HEK293T (cell line): ENCODE measurements around the gene SOS2.

Experiments
- BHLHE40 ChIP-seq: fragments of 450-650 bp; IDR thresholded peaks from 2 replicates; pipeline ENCODE4 v1.6.1; 2016; ENCODE audit warnings: mild to moderate bottlenecking, moderate library complexity, borderline replicate concordance
- CTBP1 ChIP-seq: fragments of 450-650 bp; IDR thresholded peaks from 2 replicates; pipeline ENCODE4 v1.6.1; 2016; ENCODE audit warnings: borderline replicate concordance
- ELF4 ChIP-seq: fragments of 450-650 bp; IDR thresholded peaks from 2 replicates; pipeline ENCODE4 v1.6.1; 2017; ENCODE audit warnings: antibody characterized with exemption
- FOXA1 ChIP-seq: fragments of 450-650 bp; IDR thresholded peaks from 2 replicates; pipeline ENCODE4 v1.6.1; 2016; ENCODE audit warnings: mild to moderate bottlenecking
- FOXK2 ChIP-seq: fragments of 450-650 bp; IDR thresholded peaks from 2 replicates; pipeline ENCODE4 v1.6.1; 2016; ENCODE audit warnings: mild to moderate bottlenecking
- FOXM1 ChIP-seq: fragments of 450-650 bp; IDR thresholded peaks from 2 replicates; pipeline ENCODE4 v1.6.1; 2017; ENCODE audit warnings: mild to moderate bottlenecking, borderline replicate concordance
- HDGF ChIP-seq: fragments of 450-650 bp; IDR thresholded peaks from 2 replicates; pipeline ENCODE4 v1.6.1; 2017; ENCODE audit warnings: antibody characterized with exemption, borderline replicate concordance
- NFRKB ChIP-seq: fragments of 450-650 bp; IDR thresholded peaks from 2 replicates; pipeline ENCODE4 v1.6.1; 2016; ENCODE audit warnings: mild to moderate bottlenecking, moderate library complexity
- SP1 ChIP-seq: fragments of 450-650 bp; IDR thresholded peaks from 2 replicates; pipeline ENCODE4 v1.6.1; 2017
- SUZ12 ChIP-seq: fragments of 450-650 bp; IDR thresholded peaks from 2 replicates; pipeline ENCODE4 v1.6.1; 2016; ENCODE audit warnings: mild to moderate bottlenecking
- TARDBP ChIP-seq: fragments of 450-650 bp; IDR thresholded peaks from 2 replicates; pipeline ENCODE4 v1.6.1; 2016
- ZNF384 ChIP-seq: fragments of 450-650 bp; IDR thresholded peaks from 2 replicates; pipeline ENCODE4 v1.6.1; 2016

- TF ChIP-seq SUZ12: no peak
- no peak for TF ChIP-seq SP1
- no peak for TF ChIP-seq FOXA1
- no peak for TF ChIP-seq BHLHE40
- TF ChIP-seq FOXM1: no peak
- no peak for TF ChIP-seq TARDBP
- no peak for TF ChIP-seq ZNF384
- no peak for TF ChIP-seq HDGF
- no peak for TF ChIP-seq NFRKB
- TF ChIP-seq FOXK2: no peak
- no peak for TF ChIP-seq CTBP1
- no peak for TF ChIP-seq ELF4
These were observed 41.1 kb upstream of the SOS2 start for GRCh38 chr14:50272498-50272897.
